ENCODE measurements around the gene RALGPS1.

The RALGPS1 gene

GRCh38 chr9:127258606-127259471 is 344.3 kb downstream of the RALGPS1 start:
- no peak for DNase-seq (ENCODE audit: low read depth)

GRCh38 chr9:127262602-127263001 is 348.0 kb downstream of the RALGPS1 start:
- DNase-seq (ENCODE audit: low read depth), result no peak

- no peak for DNase-seq (ENCODE audit: low read depth)
Observed at GRCh38 chr9:127263237-127263636, 348.7 kb downstream of the RALGPS1 start.

GRCh38 chr9:127263664-127264063 is 349.1 kb downstream of the RALGPS1 start:
- no peak for DNase-seq (ENCODE audit: low read depth)

GRCh38 chr9:127264462-127265219 is 350.1 kb downstream of the RALGPS1 start, which contains the start of gene GARNL3:
GARNL3 (plus strand) TSS chr9:127264774; CDS start chr9:127264878, 104 bp downstream.
- no peak for DNase-seq (ENCODE audit: low read depth)

DNA sequence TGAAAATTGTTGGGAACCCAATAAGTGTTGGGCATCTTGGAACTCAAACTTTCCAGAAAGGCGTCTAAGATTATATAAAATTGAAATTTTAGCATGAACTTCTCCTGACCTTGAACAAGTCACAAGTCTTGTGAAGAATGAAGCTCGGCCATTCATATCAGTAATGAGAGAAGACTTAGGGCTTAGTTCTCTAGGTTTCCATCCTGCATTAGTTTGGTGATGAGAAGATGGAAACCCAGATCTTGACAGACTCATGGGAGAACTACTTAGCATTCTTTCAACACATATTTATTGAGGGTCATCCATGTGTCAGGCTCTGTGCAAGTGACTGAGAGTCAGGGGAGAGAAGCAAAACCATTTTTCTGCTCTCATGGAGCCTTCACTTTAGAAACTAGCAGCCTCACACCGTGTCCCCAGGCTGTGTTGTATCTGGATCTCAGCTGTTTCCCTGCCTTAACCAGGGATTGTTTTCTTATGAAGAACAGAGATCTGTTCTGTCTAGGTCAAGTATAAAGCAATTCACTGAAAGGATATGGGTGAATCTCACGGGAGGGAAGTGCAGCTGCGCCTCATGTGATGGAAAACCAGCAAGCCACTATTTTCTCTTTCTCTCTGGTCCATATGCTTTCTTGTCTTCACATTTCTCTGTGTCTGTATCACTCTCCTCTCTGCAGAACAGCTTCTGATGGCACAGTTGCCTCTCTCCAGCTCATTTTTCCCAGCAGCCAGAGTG is 353.4 kb downstream of the RALGPS1 start:
- no peak for DNase-seq (ENCODE audit: low read depth)

GRCh38 chr9:127269449-127269848 is 354.9 kb downstream of the RALGPS1 start:
- no peak for DNase-seq (ENCODE audit: low read depth)

Data from HS-27A (cell line).